GM18508 (cell line): ENCODE measurements around the gene DDX24.

Experiments used
- ATAC-seq: cut with Tn5 transposase; IDR thresholded peaks from one replicate; pipeline ENCODE4 v1.9.1; 2021; ENCODE audit warnings: moderate number of reproducible peaks; ENCODE audit not compliant: insufficient read depth, unreplicated experiment

The DDX24 gene

GRCh38 chr14:94080621-94081385, at the start of gene DDX24, which contains the start of gene IFI27L1:
Gene DDX24, minus strand, starts transcription at chr14:94081202. Its CDS starts 1,460 bp downstream, at chr14:94079742.
Gene IFI27L1, plus strand, starts transcription at chr14:94081310. Its CDS starts 15,628 bp downstream, at chr14:94096938.
- ATAC-seq, result peak; percentile 79

- no peak for ATAC-seq
These were observed 48.9 kb upstream of the DDX24 start for GRCh38 chr14:94129758-94130414.

- peak; percentile 71 for ATAC-seq
These were observed 48.2 kb upstream of the DDX24 start, which contains the start of gene IFI27L2 for GRCh38 chr14:94129111-94129757. Gene IFI27L2, minus strand, starts transcription at chr14:94129604. Its CDS starts 40 bp downstream, at chr14:94129564.

GRCh38 chr14:94128216-94128839, 47.3 kb upstream of the DDX24 start:
- no peak for ATAC-seq

GRCh38 chr14:94127330-94127729, 46.3 kb upstream of the DDX24 start:
- no peak for ATAC-seq

GRCh38 chr14:94126800-94127199, 45.8 kb upstream of the DDX24 start:
- ATAC-seq, result no peak

- no peak for ATAC-seq
These were observed 45.3 kb upstream of the DDX24 start for GRCh38 chr14:94126419-94126677.

- ATAC-seq, result no peak
These were observed 44.8 kb upstream of the DDX24 start for GRCh38 chr14:94125659-94126418.

- ATAC-seq, result no peak
These were observed 43.8 kb upstream of the DDX24 start for GRCh38 chr14:94124582-94125377.

GRCh38 chr14:94123868-94124267, 42.9 kb upstream of the DDX24 start:
- no peak for ATAC-seq

- ATAC-seq, result no peak
These were observed 42.3 kb upstream of the DDX24 start for GRCh38 chr14:94123296-94123695.

GRCh38 chr14:94122438-94122837, 41.4 kb upstream of the DDX24 start:
- ATAC-seq, result no peak

- ATAC-seq, result no peak
These were observed 40.5 kb upstream of the DDX24 start for GRCh38 chr14:94121485-94121884.

GRCh38 chr14:94120667-94121340, 39.8 kb upstream of the DDX24 start:
- ATAC-seq, result no peak

- ATAC-seq, result no peak
These were observed 38.1 kb upstream of the DDX24 start for GRCh38 chr14:94119071-94119470.

GRCh38 chr14:94117856-94118255, 36.9 kb upstream of the DDX24 start:
- no peak for ATAC-seq

- no peak for ATAC-seq
These were observed 35.7 kb upstream of the DDX24 start for GRCh38 chr14:94116701-94117100.

- no peak for ATAC-seq
These were observed 34.6 kb upstream of the DDX24 start for GRCh38 chr14:94115631-94116030.

GRCh38 chr14:94115058-94115591, 34.1 kb upstream of the DDX24 start:
- no peak for ATAC-seq
